ENCODE measurements around the gene GALNT4.

Gene GALNT4

DNA sequence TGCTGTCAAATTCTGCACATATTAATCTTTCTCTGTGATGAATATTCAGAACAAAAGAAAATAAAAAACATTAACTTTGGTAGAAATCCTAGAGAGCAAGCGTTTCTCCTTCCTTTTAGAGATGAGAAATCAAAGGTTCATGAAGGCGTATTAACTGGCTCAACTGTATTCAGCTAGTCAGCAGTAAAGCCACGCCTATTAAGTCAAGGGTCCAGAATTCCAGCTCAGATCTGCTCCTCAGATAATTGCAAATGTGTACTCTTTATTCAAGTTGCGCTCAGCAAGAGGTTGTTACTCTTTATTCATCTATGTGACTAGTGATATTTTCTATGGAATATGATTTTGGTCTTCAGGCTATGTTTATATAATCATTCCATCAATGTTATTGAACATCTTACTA lies 14.3 kb upstream of the GALNT4 start:
- Histone ChIP-seq H3K4me3 (ENCODE audit: insufficient read depth, low read length, poor library complexity, severe bottlenecking) (no peak overlapping the region), H3K27ac (ENCODE audit: low read depth, low read length) (no peak overlapping the region), H3K27me3 (ENCODE audit: low read length) (no peaks in the 10 kb centered on the region), H3K9ac (ENCODE audit: low read length) (no peak overlapping the region), H3F3A (ENCODE audit: insufficient read depth) (no peaks in the 10 kb centered on the region), H3K79me2 (ENCODE audit: insufficient read depth, low read length) (no peaks in the 10 kb centered on the region), H3K9me3 (ENCODE audit: insufficient read depth, low read length) (no peaks in the 10 kb centered on the region), H4K20me1 (ENCODE audit: low read depth, low read length) (no peaks in the 10 kb centered on the region), H3K36me3 (ENCODE audit: low read length) (no peaks in the 10 kb centered on the region), H3K4me2 (ENCODE audit: low read depth, low read length, poor library complexity, severe bottlenecking) (no peak overlapping the region), H3K9me2 (replicated peaks; ENCODE audit: insufficient read depth, low read length) (no peaks in the 10 kb centered on the region), H2AFZ (ENCODE audit: low read depth, low read length, severe bottlenecking) (no peak overlapping the region)
- no peak for TF ChIP-seq EZH2phosphoT487 (conservative IDR thresholded peaks at IDR 0.05; ENCODE audit: low read length)
- TF ChIP-seq, protein P1, sequence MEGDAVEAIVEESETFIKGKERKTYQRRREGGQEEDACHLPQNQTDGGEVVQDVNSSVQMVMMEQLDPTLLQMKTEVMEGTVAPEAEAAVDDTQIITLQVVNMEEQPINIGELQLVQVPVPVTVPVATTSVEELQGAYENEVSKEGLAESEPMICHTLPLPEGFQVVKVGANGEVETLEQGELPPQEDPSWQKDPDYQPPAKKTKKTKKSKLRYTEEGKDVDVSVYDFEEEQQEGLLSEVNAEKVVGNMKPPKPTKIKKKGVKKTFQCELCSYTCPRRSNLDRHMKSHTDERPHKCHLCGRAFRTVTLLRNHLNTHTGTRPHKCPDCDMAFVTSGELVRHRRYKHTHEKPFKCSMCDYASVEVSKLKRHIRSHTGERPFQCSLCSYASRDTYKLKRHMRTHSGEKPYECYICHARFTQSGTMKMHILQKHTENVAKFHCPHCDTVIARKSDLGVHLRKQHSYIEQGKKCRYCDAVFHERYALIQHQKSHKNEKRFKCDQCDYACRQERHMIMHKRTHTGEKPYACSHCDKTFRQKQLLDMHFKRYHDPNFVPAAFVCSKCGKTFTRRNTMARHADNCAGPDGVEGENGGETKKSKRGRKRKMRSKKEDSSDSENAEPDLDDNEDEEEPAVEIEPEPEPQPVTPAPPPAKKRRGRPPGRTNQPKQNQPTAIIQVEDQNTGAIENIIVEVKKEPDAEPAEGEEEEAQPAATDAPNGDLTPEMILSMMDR (IDR thresholded peaks at IDR 0.05; ENCODE audit: insufficient read depth, low read length, poor library complexity, severe bottlenecking) = no peak

DNA sequence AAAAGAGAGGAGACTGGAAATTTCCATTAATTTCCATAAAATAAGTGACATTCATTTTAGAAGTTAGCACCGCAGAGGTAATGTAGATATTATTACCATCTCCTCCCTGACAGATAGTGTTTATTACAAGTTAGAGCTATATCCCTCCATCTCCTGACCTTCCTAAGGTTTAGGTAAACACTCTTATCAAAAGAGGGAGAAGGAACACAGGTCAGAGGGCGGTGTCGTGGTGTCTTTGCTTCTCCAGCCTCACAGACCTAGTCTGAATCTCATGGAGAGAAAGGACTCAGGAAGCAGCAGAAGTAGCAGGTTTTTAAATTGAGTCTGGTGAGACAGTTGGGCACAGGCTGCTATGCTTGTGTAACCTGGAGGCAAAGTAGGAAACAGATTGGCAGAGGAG lies 12.8 kb upstream of the GALNT4 start:
- H2AFZ ChIP-seq (ENCODE audit: low read depth, low read length, severe bottlenecking) = no peak overlapping the region
- H3K9ac ChIP-seq (ENCODE audit: low read length) = no peak overlapping the region
- H3K36me3 ChIP-seq (ENCODE audit: low read length) = no peaks in the 10 kb centered on the region
- no peak overlapping the region for H3K4me2 ChIP-seq (ENCODE audit: low read depth, low read length, poor library complexity, severe bottlenecking)
- H3K4me3 ChIP-seq (ENCODE audit: insufficient read depth, low read length, poor library complexity, severe bottlenecking) = no peak overlapping the region
- H4K20me1 ChIP-seq (ENCODE audit: low read depth, low read length) = no peaks in the 10 kb centered on the region
- H3K79me2 ChIP-seq (ENCODE audit: insufficient read depth, low read length) = no peaks in the 10 kb centered on the region
- H3K27ac ChIP-seq (ENCODE audit: low read depth, low read length) = no peak overlapping the region
- H3K27me3 ChIP-seq (ENCODE audit: low read length) = no peaks in the 10 kb centered on the region
- no peak for TF ChIP-seq EZH2phosphoT487 (conservative IDR thresholded peaks at IDR 0.05; ENCODE audit: low read length)
- TF ChIP-seq, protein P1 (IDR thresholded peaks at IDR 0.05; ENCODE audit: insufficient read depth, low read length, poor library complexity, severe bottlenecking) = no peak
- no peaks in the 10 kb centered on the region for H3K9me3 ChIP-seq (ENCODE audit: insufficient read depth, low read length)
- H3K9me2 ChIP-seq (replicated peaks; ENCODE audit: insufficient read depth, low read length) = no peaks in the 10 kb centered on the region
- H3F3A ChIP-seq (ENCODE audit: insufficient read depth) = no peaks in the 10 kb centered on the region

DNA sequence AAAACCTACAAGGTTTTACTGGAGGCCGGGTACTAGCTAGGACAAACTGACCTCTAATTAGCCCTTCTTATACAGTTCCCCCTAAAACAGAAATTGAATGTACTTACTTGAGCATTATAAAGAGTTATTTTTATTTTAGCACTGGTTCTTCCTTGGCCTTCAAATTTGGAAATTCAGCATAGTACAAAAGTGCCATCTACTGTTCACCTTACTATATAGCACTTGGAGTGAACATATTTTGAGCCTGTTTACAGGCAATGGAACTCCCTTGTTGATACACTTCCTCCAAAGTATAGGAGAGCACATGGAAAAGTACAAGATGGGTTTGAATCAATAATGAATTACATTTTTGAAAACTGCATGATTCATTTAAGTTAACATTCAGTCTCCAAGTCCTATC lies 5.1 kb upstream of the GALNT4 start:
- H3K4me3 ChIP-seq (ENCODE audit: insufficient read depth, low read length, poor library complexity, severe bottlenecking) = no peak overlapping the region
- no peaks in the 10 kb centered on the region for H3K27me3 ChIP-seq (ENCODE audit: low read length)
- H3K36me3 ChIP-seq (ENCODE audit: low read length) = no peaks in the 10 kb centered on the region
- no peaks in the 10 kb centered on the region for H3K9me2 ChIP-seq (replicated peaks; ENCODE audit: insufficient read depth, low read length)
- peaks cover 14% of the 10 kb centered on the region for H3F3A ChIP-seq (ENCODE audit: insufficient read depth)
- TF ChIP-seq, protein P1 (IDR thresholded peaks at IDR 0.05; ENCODE audit: insufficient read depth, low read length, poor library complexity, severe bottlenecking) = peak; percentile 53
- no peak for TF ChIP-seq EZH2phosphoT487 (conservative IDR thresholded peaks at IDR 0.05; ENCODE audit: low read length)
- no peak overlapping the region for H3K4me2 ChIP-seq (ENCODE audit: low read depth, low read length, poor library complexity, severe bottlenecking)
- H3K79me2 ChIP-seq (ENCODE audit: insufficient read depth, low read length) = no peaks in the 10 kb centered on the region
- H3K9me3 ChIP-seq (ENCODE audit: insufficient read depth, low read length) = no peaks in the 10 kb centered on the region
- no peaks in the 10 kb centered on the region for H4K20me1 ChIP-seq (ENCODE audit: low read depth, low read length)
- H3K9ac ChIP-seq (ENCODE audit: low read length) = no peak overlapping the region
- no peak overlapping the region for H3K27ac ChIP-seq (ENCODE audit: low read depth, low read length)
- H2AFZ ChIP-seq (ENCODE audit: low read depth, low read length, severe bottlenecking) = no peak overlapping the region

All from SU-DHL-6 (cell line).